GM19099 (cell line): ENCODE measurements around the gene FRMD4A.

Experiments
- POLR2A ChIP-seq: IDR thresholded peaks from 3 replicates; pipeline ENCODE4 v1.6.1; 2011; ENCODE audit warnings: low read depth; ENCODE audit not compliant: insufficient read length; ENCODE audit errors: extremely low read depth

FRMD4A gene

DNA sequence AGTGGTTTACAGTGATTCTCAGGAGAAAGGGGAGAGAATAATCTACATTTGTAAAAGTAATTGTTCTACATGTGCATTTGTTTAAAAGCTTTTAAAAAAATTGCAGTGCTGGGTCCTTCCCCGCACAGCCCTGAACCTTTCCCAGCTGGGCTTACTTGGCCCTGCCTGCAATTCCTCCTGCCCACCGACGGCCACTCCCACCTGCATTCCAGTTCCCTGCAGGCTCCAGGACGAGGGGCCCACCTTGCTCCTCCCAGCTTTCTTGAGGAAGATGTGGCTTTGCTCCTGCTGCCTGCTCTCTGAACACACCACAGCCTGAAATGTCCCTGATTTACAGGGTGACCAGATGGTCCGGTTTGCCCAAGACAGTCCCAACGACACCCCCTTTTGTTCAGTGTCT lies 521.3 kb downstream of the FRMD4A start:
- no peak for TF ChIP-seq POLR2A

GRCh38 chr10:13808556-13809391 lies 522.0 kb downstream of the FRMD4A start:
- no peak for TF ChIP-seq POLR2A

DNA sequence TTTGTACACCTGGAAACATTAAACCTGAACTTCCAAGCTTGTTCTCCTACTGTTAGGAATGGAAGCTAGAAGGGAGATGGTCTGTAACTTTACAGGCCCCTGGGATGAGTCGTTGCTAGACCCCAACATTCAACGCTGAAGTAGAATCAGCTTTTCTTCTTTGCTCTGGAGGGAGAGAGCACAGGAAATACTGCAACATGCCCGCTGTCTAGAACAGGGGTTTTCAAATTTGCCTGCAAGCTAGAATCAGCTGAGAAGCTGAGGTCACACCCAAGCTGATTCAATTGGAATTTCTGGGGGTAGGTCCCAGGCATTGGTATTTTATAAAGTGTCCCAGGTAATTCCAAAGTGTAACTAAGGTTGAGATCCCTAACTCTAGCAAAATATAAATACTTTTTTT lies 524.3 kb downstream of the FRMD4A start:
- no peak for TF ChIP-seq POLR2A

GRCh38 chr10:13803566-13804554 lies 526.9 kb downstream of the FRMD4A start:
- TF ChIP-seq POLR2A: no peak

GRCh38 chr10:13801907-13802288 lies 528.8 kb downstream of the FRMD4A start:
- TF ChIP-seq POLR2A: no peak

DNA sequence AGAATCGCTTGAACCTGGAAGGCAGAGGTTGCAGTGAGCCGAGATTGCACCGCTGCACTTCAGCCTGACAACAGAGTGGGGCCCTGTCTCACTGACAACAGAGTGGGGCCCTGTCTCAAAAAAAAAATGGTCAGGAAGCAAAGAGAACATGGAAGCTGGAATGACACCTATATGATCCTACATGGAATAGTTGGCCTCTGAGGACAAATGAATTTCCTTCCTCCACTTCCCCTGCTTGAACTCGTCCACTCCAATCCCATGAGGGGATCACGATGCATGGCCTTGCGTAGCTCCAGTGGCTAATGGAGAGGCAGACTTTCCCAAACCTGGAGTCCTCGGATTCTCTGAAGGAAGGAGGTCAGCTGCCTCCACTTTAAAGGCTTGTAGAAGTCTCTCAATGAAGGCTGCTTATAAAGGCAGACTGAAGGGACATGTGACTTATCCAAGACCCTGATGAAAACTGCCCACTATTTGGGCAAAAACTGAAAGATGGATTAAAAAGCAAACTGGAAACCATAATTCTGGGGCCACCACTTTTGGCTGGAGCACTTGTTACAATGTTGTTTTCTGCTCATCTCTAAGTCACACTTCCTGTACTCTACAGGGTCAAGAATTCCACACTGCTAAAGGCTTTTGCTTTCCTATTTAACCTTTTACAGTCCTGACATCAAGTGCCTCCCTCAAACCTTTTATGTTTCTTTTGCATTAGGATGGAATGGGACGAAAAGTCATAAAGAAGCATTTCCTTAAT lies 529.4 kb downstream of the FRMD4A start:
- no peak for TF ChIP-seq POLR2A

DNA sequence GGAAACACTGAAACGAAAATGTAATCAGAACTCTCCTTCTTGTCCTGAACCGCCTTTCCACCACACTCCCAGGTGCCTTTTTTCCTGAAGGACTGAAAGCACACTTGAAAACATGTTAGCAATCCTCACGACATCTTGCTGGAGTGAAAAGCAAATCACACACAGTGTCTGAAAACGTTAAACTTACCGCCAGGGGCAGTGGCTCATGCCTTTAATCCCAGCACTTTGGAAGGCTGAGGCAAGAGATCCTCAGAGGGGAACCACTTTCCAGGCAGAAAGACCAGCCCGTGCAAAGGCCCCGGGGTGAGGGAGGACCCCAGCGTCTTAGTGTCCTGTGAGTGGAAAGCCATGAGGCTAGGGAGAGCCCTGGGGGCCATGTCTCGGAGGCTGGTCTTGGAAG lies 533.6 kb downstream of the FRMD4A start:
- TF ChIP-seq POLR2A: no peak

DNA sequence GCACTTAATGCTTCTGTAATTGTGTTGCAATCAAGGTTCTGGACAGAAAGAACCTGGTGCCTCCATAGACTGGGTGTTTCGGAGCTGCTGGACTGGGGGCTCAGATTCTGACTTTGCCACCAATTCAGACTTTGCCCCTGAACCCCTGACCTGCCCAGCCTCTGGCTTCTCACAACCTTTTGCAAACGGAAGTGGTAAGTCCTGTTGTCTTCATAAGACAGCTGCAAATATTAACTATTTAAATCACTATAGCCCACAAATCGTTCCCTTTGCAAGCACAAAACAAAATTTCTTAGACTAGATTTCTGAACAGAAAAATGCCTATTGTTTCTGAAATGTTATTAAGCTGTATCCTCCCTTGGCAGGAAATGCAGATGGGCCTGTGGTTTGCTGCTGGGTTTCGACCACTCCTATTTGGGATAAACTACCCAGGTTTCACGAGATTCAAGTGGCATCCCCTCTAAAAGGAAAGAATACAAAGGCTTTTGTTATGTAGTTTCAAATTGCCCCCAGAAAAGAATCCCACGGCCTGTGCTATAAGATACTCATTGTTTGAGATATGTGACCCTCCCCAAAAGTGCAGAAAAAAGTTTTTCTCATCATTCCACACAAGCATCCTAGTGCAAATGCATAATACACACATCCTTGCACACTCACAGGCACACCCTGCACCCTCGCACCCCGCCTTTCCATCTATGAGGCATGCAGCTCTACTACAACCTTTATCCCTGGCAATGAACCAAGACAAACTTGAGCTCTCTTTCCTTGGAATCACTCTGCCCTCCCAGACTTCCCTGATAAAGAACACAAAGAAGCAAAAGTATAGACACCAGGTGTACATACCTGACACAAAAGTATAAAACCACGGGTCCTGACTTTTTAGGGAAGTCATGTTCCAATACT lies 534.8 kb downstream of the FRMD4A start:
- no peak for TF ChIP-seq POLR2A

DNA sequence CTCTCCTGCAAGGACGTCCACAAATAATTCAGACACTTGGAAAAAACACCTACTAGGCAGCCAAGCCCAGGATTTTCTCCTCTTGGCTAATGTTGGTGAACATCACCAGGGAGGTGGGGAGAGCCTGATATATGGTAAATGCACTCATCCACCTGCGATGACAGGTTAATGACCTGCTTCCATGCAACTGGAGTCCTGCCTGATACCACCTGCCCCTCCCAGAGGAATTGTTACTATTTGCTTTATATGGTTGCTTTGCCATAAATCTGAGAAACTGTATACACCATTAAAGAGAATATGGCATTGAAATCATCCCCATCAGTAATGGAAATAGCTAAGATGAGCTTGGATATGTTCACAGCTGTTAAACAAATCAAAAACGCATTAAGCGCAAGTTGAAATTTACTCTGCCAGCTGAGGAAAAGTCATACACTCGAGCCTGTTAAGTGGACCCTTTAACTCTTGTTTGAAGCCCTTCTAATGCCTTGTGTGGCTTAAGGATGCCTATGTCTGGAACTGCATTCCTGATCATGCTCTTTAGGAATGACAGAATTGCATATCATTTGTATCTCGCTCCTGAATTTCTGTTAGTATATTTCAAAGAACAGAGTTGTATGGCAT lies 535.6 kb downstream of the FRMD4A start:
- no peak for TF ChIP-seq POLR2A

DNA sequence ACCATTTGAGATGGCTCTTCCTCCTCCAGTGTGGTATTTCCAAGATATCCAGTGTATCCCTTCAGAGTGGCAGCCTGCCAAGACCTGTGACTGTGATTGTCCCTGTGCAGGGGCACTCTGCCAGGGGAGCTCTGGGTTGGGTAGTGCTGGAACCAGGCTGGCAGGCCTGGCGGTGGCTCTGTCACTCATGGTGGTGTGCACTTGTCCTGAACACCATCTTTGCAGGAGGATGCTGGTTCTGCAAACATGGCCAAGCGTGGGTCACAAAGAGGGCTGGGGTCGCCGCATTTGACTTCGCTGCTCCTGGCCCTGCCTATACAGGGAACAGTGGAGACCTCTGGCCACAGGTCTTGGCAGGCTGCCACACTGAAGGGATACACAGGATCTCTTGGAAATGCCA lies 538.7 kb downstream of the FRMD4A start:
- no peak for TF ChIP-seq POLR2A

- no peak for TF ChIP-seq POLR2A
Measured at GRCh38 chr10:13791483-13791882, 539.2 kb downstream of the FRMD4A start.

DNA sequence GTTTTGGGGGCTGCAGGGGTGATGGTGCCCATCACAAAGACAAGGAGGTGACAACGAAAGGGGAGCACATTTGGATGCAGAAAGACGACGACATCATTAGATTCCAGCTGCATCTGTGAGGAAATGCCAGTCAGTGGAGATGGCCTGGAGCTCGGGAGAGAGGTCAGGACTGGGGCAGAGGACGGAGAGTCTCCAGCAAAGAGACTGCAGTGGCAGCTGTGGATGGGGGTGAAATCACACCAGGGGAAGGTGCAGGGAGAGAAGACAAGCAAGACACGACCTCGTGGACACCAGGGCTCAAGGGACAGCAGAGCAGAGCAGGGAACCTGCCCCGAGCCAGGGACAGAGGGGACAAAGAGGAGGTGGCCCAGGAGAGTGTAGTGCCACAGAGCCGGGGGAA lies 540.5 kb downstream of the FRMD4A start:
- no peak for TF ChIP-seq POLR2A

GRCh38 chr10:13789448-13789829 lies 541.3 kb downstream of the FRMD4A start:
- TF ChIP-seq POLR2A: no peak

- TF ChIP-seq POLR2A: no peak
Measured at GRCh38 chr10:13788711-13789447, 541.8 kb downstream of the FRMD4A start.

GRCh38 chr10:13788320-13788600 lies 542.5 kb downstream of the FRMD4A start:
- no peak for TF ChIP-seq POLR2A
